Neuronal stem cell (in vitro differentiated cells): ENCODE data around the gene ZNF835.

Source experiments
- DNase-seq: peaks from one replicate; pipeline ENCODE4 v3.0.0-alpha.2; 2013; ENCODE audit warnings: low spot score
- H2AFZ ChIP-seq: one replicate; pipeline ENCODE4 v1.6.1; 2013; ENCODE audit warnings: mild to moderate bottlenecking, low read length, inconsistent platforms
- H2AK5ac ChIP-seq: 2 replicates; pipeline ENCODE4 v1.6.1; 2013; ENCODE audit warnings: low read depth, mild to moderate bottlenecking, inconsistent platforms, low read length, moderate library complexity, mixed read lengths
- H2BK120ac ChIP-seq: 2 replicates; pipeline ENCODE4 v1.6.1; 2013; ENCODE audit warnings: low read depth, mild to moderate bottlenecking, inconsistent platforms, low read length, moderate library complexity, mixed read lengths
- H2BK12ac ChIP-seq: one replicate; pipeline ENCODE4 v1.6.1; 2013; ENCODE audit warnings: low read length, inconsistent platforms
- H2BK15ac ChIP-seq: 2 replicates; pipeline ENCODE4 v1.6.1; 2013; ENCODE audit warnings: mild to moderate bottlenecking, low read length, inconsistent platforms, mixed read lengths
- H2BK5ac ChIP-seq: one replicate; pipeline ENCODE4 v1.6.1; 2013; ENCODE audit warnings: inconsistent platforms, mild to moderate bottlenecking, low read length, moderate library complexity
- H3K14ac ChIP-seq: one replicate; pipeline ENCODE4 v1.6.1; 2013; ENCODE audit warnings: low read length, inconsistent platforms
- H3K18ac ChIP-seq: 2 replicates; pipeline ENCODE4 v1.6.1; 2013; ENCODE audit warnings: low read length, inconsistent platforms
- H3K23ac ChIP-seq: 2 replicates; pipeline ENCODE4 v1.6.1; 2013; ENCODE audit warnings: low read depth, mild to moderate bottlenecking, mixed read lengths, low read length, inconsistent platforms; ENCODE audit not compliant: poor library complexity
- H3K27ac ChIP-seq: replicated peaks from 3 replicates; pipeline ENCODE4 v1.5.1; 2013; ENCODE audit warnings: low read length, inconsistent platforms
- H3K27me3 ChIP-seq, 3 experiments: 2 replicates each; pipeline ENCODE4 v1.6.1; 2013; ENCODE audit warnings: low read length in 3 of 3, mild to moderate bottlenecking in 2 of 3, inconsistent platforms in 1 of 3, low read depth in 1 of 3, mixed read lengths in 1 of 3, moderate library complexity in 1 of 3; ENCODE audit not compliant: control insufficient read depth in 3 of 3, insufficient read depth in 3 of 3
- H3K36me3 ChIP-seq, 2 donors: replicated peaks in 1 of 2; 2 replicates each; pipeline ENCODE4 v1.6.1; 2013; ENCODE audit warnings: low read length in 2 of 2; ENCODE audit not compliant: control insufficient read depth in 2 of 2, insufficient read depth in 2 of 2
- H3K4ac ChIP-seq: 2 replicates; pipeline ENCODE4 v1.6.1; 2013; ENCODE audit warnings: inconsistent platforms, mild to moderate bottlenecking, low read length, moderate library complexity
- H3K4me1 ChIP-seq, 2 donors: 1 replicate in 1 of 2; 2 replicates in 1 of 2; pipeline ENCODE4 v1.6.1; 2013; ENCODE audit warnings: low read length in 2 of 2, low read depth in 1 of 2; ENCODE audit not compliant: control insufficient read depth in 2 of 2, insufficient read depth in 1 of 2
- H3K4me2 ChIP-seq: one replicate; pipeline ENCODE4 v1.6.1; 2013; ENCODE audit warnings: mild to moderate bottlenecking, low read length, inconsistent platforms; ENCODE audit not compliant: insufficient read depth, poor library complexity, severe bottlenecking
- H3K4me3 ChIP-seq, 2 donors: 2 replicates each; pipeline ENCODE4 v1.5.1; 2013; ENCODE audit warnings: low read length in 2 of 2, mild to moderate bottlenecking in 2 of 2, inconsistent platforms in 1 of 2, moderate library complexity in 1 of 2
- H3K79me1 ChIP-seq: one replicate; pipeline ENCODE4 v1.6.1; 2013; ENCODE audit warnings: low read depth, mild to moderate bottlenecking, inconsistent platforms, low read length, moderate library complexity
- H3K9ac ChIP-seq: one replicate; pipeline ENCODE4 v1.6.1; 2013; ENCODE audit warnings: mild to moderate bottlenecking, low read depth, low read length, inconsistent platforms; ENCODE audit not compliant: poor library complexity
- H3K9me3 ChIP-seq, 2 donors: replicated peaks in 1 of 2; 2 replicates each; pipeline versions ENCODE3 to v1.6.1; 2013; ENCODE audit warnings: low read length in 2 of 2, mild to moderate bottlenecking in 2 of 2, inconsistent platforms in 1 of 2, low read depth in 1 of 2, mixed read lengths in 1 of 2, moderate library complexity in 1 of 2; ENCODE audit not compliant: control insufficient read depth in 2 of 2, insufficient read depth in 1 of 2
- H4K8ac ChIP-seq: one replicate; pipeline ENCODE4 v1.6.1; 2013; ENCODE audit warnings: low read depth, mild to moderate bottlenecking, inconsistent platforms, low read length, moderate library complexity
- H4K91ac ChIP-seq: one replicate; pipeline ENCODE4 v1.6.1; 2013; ENCODE audit warnings: low read length, low read depth, mild to moderate bottlenecking, inconsistent platforms; ENCODE audit not compliant: poor library complexity
- WGBS, 2 donors: extraction: QIAGEN DNeasy Blood & Tissue Kit; methylation state at CpG; one replicate each; pipeline ENCODE4 v1.1.7; 2013; ENCODE audit warnings: missing lambda C conversion rate in 2 of 2, mixed read lengths in 1 of 2; ENCODE audit not compliant: insufficient read length in 2 of 2, insufficient replicate concordance in 1 of 2; ENCODE audit errors: extremely low coverage in 2 of 2; 5-methylcytosine and 5-hydroxymethylcytosine counted together

Gene ZNF835

GRCh38 chr19:56660381-56661107 is 11.0 kb downstream of the ZNF835 start:
- Histone ChIP-seq H3K14ac (no peak overlapping the region), H3K18ac (no peak overlapping the region), H3K27me3 (no peaks in the 10 kb centered on the region), H2AK5ac (no peak overlapping the region), H3K4me2 (no peak overlapping the region), H4K91ac (no peak overlapping the region), H3K4ac (no peak overlapping the region), H4K8ac (no peak overlapping the region), H3K4me1 (no peaks in the 10 kb centered on the region), H2BK15ac (no peak overlapping the region), H3K27ac (no peak overlapping the region), H3K4me3 (no peak overlapping the region), H2BK12ac (no peak overlapping the region), H3K9me3 (peaks cover 27 to 36% of the 10 kb centered on the region in 2 donors), H2BK5ac (peak overlapping the region; percentile 35), H3K79me1 (peaks cover 3% of the 10 kb centered on the region), H2BK120ac (no peak overlapping the region), H3K36me3 (peaks cover 0 to 16% of the 10 kb centered on the region in 2 donors), H3K9ac (no peak overlapping the region), H2AFZ (no peak overlapping the region), H3K23ac (no peak overlapping the region)
- DNase-seq = no peak
- WGBS, 2 donors = no CpG with 5 or more reads among the region's 32 CpGs

- H3K23ac ChIP-seq = no peak overlapping the region
- no peak overlapping the region for H3K27ac ChIP-seq
- no peak overlapping the region for H4K91ac ChIP-seq
- H2AK5ac ChIP-seq = no peak overlapping the region
- no peak overlapping the region for H3K9ac ChIP-seq
- no peak overlapping the region for H4K8ac ChIP-seq
- H2BK120ac ChIP-seq = no peak overlapping the region
- WGBS, 2 donors = no CpG with 5 or more reads among the region's 3 CpGs
- no peak overlapping the region for H3K4me3 ChIP-seq
- H3K4me1 ChIP-seq = no peaks in the 10 kb centered on the region
- DNase-seq = no peak
- H3K18ac ChIP-seq = no peak overlapping the region
- no peak overlapping the region for H3K14ac ChIP-seq
- H2BK5ac ChIP-seq = no peak overlapping the region
- peaks cover 5 to 14% of the 10 kb centered on the region in 2 donors for H3K9me3 ChIP-seq
- no peak overlapping the region for H2BK15ac ChIP-seq
- H3K36me3 ChIP-seq = no peaks in the 10 kb centered on the region
- no peak overlapping the region for H2AFZ ChIP-seq
- no peaks in the 10 kb centered on the region for H3K27me3 ChIP-seq
- H2BK12ac ChIP-seq = no peak overlapping the region
- no peak overlapping the region for H3K4me2 ChIP-seq
- H3K4ac ChIP-seq = no peak overlapping the region
- no peaks in the 10 kb centered on the region for H3K79me1 ChIP-seq
Measured at GRCh38 chr19:56654151-56654550, 17.4 kb downstream of the ZNF835 start.

- Histone ChIP-seq H2AFZ (no peak overlapping the region), H2BK12ac (no peak overlapping the region), H2AK5ac (no peak overlapping the region), H3K14ac (no peak overlapping the region), H3K23ac (no peak overlapping the region), H3K4ac (no peak overlapping the region), H3K18ac (no peak overlapping the region), H3K4me2 (no peak overlapping the region), H2BK5ac (no peak overlapping the region), H3K4me1 (no peaks in the 10 kb centered on the region), H2BK120ac (no peak overlapping the region), H3K36me3 (no peaks in the 10 kb centered on the region), H2BK15ac (no peak overlapping the region), H4K8ac (no peak overlapping the region), H3K79me1 (no peaks in the 10 kb centered on the region), H3K27ac (no peak overlapping the region), H3K4me3 (peak overlapping the region in 1 of 2 donors; percentile 45), H4K91ac (no peak overlapping the region), H3K9me3 (peaks cover 0 to 15% of the 10 kb centered on the region in 2 donors), H3K9ac (no peak overlapping the region), H3K27me3 (peaks cover 0 to 12% (median 0%) of the 10 kb centered on the region in 3 experiments)
- WGBS, 2 donors = no CpG with 5 or more reads among the region's 25 CpGs
- DNase-seq = no peak
Measured at GRCh38 chr19:56643460-56643955, 28.0 kb downstream of the ZNF835 start.

- H3K27me3 ChIP-seq = peaks cover 0 to 12% (median 0%) of the 10 kb centered on the region in 3 experiments
- no peak within 1 kb of the TSS for H3K14ac ChIP-seq
- H2BK5ac ChIP-seq = no peak within 1 kb of the TSS
- WGBS, 2 donors = no CpG with 5 or more reads among the region's 60 CpGs
- H2BK15ac ChIP-seq = no peak within 1 kb of the TSS
- no peak within 1 kb of the TSS for H3K23ac ChIP-seq
- no peak within 1 kb of the TSS for H2AFZ ChIP-seq
- H3K9me3 ChIP-seq = peaks cover 0 to 14% of the 10 kb centered on the region in 2 donors
- DNase-seq = no peak
- peak within 1 kb of the TSS in 1 of 2 donors; percentile 45 for H3K4me3 ChIP-seq
- H3K79me1 ChIP-seq = no peaks in the 10 kb centered on the region
- no peak within 1 kb of the TSS for H3K4ac ChIP-seq
- H2BK120ac ChIP-seq = no peak within 1 kb of the TSS
- no peak within 1 kb of the TSS for H4K8ac ChIP-seq
- H3K18ac ChIP-seq = no peak within 1 kb of the TSS
- no peak within 1 kb of the TSS for H3K4me2 ChIP-seq
- H3K27ac ChIP-seq = no peak within 1 kb of the TSS
- no peak within 1 kb of the TSS for H2AK5ac ChIP-seq
- no peak within 1 kb of the TSS for H4K91ac ChIP-seq
- no peak within 1 kb of the TSS for H3K9ac ChIP-seq
- no peak within 1 kb of the TSS for H2BK12ac ChIP-seq
- no peaks in the 10 kb centered on the region for H3K36me3 ChIP-seq
- H3K4me1 ChIP-seq = no peaks in the 10 kb centered on the region
Measured at GRCh38 chr19:56642711-56643459, 28.7 kb downstream of the ZNF835 start, which contains the start of gene SMIM17. TSS of gene SMIM17 (plus strand) at chr19:56643159. CDS start at chr19:56645668, 2,509 bp downstream.
